Fibroblast of skin of right biceps (primary cell): ENCODE results near the gene PRR5.
"Not testable (repeated sequence)": the region's sequence is repeated elsewhere in the genome, so short reads cannot be mapped to it uniquely, and the experiment has no call there.

ENCODE experiments used
- DNase-seq: peaks from one replicate; pipeline ENCODE4 v3.0.0-alpha.2; 2013

PRR5 gene

DNA sequence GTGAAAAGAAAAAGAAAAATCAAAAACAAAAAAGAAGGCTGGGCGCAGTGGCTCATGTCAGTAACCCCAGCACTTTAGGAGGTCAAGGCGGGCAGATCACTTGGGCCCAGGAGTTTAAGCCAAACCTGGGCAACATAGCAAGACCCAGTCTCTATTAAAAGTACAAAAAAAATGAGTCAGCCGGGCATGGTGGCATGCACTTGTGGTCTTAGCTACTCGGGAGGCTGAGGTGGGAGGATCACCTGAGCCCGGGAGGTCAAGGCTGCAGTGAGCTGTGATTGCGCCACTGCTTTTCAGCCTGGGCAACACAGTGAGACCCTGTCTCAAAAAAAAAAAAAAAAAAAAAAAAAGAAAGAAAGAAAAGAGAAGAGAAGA, 26.0 kb upstream of the PRR5 start:
- not testable (repeated sequence) for DNase-seq

DNA sequence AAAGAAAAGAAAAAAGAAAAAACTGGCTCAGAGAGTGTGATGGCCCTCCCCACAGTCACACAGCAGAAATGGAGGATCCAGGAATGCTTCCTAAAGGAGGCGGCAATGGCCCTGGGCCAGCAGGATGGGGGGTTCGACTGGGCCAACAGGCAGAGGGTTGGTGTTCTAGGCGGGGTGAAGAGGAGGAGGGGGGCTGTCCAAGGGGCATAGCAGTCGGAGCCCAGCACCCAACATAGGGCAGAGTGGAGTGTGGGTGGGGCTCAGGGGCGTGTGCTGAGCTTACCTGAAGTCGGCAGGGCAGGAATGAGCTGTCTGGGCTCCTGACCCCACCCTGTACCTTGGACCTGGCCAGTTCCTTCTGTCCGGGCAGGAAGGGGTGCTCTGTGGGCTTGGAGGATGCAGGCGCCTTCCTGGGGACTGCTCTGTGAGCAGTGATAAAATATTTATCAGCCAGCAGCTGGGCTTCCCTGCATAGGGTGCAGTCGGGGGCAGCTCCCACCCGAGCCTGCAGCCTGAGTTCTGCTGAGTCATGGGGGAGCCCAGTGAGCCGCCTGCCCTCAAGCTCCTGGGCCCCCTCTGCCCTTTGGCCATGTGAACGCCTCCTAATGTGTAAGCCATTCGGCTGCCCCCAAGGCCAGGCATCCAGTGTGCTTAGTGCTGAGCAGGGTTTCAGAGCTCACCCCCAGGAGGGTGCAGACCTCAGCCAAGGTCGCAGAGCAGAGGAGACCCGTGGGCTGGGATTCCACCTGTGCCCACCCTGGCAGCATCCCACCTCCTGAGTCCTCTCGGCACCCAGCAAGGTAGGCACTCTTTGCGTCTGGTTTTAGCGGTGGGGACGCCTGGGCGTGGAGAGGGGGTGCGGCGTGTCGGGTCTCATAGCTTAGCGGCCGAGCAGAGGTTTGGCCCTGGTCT, 25.3 kb upstream of the PRR5 start:
- no peak for DNase-seq

DNA sequence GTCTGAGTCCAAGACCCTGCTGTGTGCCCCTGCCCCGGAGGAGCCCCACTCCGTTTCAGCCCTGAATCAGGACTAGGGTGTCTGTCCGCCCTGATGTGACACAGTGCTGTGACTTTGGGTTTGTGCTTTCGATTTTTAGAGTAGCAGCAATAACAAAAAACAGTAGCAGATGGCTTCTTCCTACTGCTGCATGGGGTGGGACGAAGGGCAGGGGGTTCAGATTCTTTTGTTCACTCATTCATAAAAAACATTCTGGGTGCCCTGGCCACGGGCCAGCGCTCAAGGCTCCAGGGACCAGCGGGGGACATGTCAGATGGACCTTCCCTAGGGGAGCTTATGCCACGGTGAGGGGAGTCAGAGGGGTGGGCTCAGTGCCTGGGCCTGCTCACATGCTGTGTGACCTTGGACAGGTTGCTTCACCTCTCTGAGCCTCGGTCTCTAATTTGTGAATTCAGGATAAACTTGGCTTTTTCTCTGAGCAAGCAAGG, 24.6 kb upstream of the PRR5 start:
- no peak for DNase-seq

DNA sequence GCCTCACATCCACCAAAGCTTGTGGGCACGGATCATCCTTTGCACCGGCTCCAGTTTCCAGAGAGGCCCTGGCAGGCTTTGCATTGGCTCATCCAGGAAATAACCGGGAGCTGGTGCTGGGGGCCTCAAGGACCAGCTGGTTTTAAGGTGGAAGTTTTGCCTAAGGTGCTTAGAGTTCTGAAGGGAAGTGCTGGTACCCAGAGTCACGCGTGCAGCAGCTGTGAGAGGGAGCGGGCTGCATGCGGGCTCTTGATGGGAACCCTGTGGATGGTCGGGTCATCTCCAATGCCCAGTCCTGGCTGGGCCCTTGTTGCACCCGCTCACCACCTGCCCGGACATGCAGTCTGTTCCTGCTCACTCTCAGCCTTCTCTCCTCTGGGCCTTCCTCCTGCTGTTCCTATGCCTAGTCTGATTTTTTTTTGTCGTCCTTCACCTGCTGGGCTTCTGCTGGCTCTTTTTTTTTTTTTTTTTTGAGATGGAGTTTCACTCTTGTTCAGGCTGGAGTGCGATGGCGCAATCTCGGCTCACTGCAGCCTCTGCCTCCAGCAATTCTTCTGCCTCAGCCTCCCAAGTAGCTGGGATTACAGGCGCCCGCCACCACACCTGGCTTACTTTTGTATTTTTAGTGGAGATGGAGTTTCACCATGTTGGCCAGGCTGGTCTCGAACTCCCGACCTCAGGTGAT, 24.0 kb upstream of the PRR5 start:
- no peak for DNase-seq

DNA sequence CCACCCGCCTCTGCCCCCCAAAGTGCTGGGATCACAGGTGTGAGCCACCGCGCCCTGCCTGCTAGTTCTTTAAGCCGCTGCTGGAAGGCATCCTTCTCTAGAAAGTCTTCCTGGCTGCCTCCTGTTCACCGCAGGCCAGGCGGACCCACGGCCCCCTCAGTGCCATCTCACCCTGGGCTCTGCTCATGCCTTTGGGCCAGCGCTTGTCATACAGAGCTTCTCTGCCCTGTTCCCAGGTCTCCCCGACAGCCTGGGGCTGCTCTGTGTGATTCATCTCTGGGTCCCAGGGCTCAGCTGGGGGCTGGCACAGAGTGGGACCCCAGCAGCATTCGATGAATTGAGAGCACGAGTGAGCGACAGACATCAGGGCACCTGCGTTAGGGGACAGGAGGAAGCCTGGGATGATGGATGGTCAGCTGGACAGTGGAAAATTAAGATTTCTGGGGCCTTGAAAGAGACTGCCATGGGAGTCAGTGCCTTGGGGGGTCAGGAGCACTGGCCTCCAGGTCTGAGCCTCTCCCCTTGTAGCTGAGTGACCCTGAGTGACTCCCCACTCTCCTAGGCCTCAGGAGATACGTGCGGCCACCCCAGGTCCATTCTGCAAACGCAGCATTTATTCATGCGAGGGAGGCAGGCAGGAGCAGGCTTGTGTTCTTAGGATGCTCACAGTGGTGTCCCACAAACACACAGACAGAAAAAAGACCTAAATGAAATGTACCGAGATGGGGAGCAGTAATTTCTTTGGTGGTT, 23.3 kb upstream of the PRR5 start:
- DNase-seq: no peak

DNA sequence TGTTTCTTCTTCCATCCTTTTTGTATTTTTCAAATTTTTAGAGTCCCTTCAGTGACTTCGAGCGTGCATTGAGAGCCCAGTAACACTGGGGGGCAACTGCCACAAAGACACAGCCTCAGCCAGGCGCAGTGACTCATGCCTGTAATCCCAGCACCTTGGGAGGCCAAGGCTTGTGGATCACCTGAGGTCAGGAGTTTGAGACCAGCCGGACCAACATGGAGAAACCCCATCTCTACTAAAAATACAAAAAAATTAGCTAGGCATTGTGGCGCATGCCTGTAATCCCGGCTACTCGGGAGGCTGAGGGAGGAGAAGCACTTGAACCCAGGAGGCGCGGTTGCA, 22.7 kb upstream of the PRR5 start:
- not testable (repeated sequence) for DNase-seq

DNA sequence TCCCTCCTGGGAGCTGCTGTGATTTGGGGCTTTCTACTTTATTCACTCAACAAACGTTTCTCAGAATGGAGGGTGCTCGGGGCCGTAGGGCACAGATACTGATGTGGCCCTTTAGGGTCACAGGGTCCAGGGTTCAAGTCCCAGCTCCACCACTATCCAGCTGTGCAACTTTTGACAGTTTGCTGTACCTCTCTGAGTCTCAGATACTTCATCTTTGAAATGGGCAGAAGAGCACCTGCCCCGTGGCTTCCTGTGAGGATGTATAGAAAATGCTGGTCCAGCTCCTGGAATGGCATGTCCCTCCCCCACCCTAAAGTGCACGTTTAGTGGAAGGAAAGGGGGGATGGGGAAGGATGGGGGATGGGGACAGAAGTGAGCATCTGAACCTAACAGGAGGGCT, 21.9 kb upstream of the PRR5 start:
- DNase-seq: no peak

DNA sequence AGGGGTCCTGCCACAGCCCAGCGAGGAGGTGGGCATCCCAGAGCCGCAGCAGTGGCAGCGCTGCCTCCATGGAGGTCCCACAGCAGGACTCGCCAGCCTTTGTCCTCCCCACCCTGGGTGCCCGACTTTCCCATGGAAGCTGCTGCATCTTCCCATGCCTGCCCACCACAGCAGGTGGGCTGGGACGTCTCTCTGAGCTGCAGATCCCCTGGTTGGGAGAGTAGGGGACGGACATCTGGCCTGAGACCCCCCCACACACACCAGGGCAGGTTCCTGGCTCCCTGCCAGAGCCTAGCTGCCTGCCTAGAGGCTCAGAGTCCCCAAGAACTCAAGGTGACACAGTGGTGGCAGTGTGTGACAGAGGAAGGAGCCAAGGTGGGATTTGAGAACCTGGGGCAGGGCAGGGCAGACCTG, 21.5 kb upstream of the PRR5 start:
- no peak for DNase-seq

DNA sequence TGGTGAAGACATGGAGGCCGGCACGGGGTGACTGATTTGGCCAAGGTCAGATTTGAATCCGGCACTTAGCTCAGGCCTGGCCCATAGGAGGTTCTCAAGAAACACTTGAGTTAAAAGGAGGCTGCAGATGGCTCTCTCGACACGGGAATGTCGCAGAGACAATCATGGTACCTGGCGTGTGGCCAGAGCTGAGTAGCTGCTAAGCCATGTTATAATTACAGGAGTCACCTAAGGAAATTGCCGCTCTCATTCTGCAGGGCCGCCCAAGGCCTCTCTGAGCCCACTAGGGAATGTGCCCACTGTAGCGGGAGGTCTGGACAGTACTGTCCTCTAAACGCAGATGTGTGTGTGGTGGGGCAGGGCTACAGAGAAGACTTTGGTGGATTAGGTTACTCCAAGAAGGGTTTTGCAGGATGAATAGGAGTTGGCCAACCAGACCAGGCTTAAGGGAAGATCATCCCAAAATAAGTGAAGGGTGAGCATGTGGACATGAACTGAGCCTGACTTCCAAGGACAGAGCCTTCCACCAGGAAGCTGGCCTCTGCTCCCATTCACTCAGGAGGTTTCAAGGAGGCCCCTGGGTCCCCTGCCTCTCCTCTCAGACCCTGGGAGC, 19.3 kb upstream of the PRR5 start:
- DNase-seq: no peak

DNA sequence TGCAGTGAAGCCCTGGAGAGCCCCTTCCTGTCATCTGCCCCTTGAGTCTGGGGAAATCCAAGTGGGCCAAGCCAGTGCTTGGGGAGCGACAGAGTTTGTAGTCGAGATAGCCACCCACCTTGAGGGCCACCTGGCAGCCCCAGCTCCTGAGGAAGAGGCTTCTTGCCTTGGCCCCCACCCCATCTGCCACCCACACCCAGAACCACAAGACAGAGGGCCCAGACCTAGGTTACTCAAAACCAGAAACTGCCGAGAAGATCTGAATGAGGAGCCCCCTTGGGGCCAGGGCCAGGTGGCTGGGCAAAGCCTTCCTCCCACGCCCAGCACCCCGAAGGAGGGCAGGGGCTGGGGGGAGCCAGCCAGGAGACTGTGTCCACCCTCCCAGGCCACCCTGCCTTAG, 18.8 kb upstream of the PRR5 start:
- no peak for DNase-seq

DNA sequence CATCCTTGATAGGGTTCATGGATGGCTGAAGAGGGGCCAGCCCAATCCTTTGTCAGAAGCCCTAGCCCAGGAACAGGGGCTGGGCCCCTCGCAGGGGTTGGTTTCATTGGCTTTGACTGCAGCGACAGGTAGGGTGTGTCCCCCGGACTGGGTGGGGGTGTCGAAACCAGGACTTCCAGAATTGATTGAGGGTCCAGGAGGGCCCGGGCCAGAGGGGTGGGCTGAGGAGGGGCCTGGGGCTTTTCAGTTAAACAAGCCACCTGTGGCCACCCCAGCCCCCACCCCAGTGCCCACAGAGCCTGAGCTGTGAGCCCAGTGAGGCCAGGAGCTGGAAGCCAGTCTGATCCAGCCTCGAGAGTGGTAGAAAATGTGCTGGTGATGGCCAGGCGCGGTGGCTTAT, 18.1 kb upstream of the PRR5 start:
- no peak for DNase-seq

DNA sequence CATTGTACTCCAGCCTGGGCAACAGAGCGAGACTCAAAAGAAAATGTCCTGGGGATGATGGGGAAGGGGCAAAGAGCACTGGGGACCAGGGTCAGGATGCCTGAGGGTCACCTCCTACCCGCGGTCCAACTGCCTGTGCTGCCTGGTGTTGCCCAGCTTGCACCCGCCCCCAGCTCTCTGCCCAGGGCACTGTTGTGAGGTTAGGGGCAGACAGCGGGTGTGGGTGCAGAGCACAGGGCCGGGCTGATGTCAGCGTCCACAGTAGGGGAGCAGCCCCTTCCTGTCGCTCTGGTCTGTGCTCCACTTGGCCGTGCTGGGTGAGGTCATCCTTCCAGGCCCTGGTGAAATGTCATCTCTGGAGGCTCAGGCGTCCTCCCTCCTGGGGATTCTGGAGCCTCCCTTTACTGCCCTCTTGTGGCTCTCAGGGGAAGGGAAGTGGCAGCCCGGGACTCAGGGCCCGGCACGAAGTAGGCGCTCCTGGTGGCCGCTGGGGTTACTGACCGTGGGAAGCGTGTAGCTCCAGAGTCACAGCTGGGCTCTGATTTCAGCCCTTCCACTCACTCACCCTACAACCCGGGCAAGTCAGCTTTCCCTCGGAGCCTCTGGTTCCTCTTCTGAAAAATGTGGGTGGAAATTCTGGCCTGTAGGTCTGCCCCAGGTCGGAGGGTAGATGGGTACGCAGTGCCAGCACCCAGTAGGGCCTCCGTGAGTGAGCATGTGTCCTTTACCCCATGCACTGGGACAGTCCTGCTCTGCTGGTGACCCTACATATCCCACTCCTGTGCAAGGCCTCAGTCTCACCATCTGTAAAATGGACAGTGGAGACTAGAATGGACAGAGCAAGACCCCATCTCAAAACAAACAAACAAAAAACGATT, 17.3 kb upstream of the PRR5 start:
- DNase-seq: peak; percentile 90

DNA sequence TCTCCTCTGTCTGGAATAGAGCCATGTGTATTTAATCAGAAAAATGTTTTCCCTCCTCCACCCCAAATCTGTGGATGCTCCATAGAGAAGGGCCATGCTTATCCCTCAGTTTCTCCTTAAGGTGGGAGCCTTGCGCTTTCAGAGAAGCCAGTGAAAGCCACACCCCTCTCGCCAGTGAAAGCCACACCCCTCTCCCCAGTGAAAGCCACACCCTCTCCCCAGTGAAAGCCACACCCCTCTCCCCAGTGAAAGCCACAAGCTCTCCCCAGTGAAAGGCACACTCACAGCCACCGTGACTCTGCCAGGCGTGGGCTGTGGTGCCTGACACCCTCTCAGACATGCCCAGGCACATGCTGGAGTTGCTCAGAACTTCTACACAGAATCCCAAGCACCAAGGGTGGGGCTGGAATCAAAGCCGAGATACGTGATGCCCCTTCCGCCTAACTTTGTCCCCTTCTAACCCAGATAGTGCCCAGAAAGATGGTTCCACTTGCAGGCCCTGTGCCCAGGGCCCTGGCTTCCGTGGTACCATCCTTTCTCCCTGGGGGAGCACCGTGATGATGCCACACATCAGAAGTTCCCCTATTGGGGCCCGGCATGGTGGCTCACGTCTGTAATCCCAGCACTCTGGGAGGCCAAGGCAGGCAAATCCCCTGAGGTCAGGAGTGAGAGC, 16.5 kb upstream of the PRR5 start:
- peak; percentile 61 for DNase-seq

DNA sequence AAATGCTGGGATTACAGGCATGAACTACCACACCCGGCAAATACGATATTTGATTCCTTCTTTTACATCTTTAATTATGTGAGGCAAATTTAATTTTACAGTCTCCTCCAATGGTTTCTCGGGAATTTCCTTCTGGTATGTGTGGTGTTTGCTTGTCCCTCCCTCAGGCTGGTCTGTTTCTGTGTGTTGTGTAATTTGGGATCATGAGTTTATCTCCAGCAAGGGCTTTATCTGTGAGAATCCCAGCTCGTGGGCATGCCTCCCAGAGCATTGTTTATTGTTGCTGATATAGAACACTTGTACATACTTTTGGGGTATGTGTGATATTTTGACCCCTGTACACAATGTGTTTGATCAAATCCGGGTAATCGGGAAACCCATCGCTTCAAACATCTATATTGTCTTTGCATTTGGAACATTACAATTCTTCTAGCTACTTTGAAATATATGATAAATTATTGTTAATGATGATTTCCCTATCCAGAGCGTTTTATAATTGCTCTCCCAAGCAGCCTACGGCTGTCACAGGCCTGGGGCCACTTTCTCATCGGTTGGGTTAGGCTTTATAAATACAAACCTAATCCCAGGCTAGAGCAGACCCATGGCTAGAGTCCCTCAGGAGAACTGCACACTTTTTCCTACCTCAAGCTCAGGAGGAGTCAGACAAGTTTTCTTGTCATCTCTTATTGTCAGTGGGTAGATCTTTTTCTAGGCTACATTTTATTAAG, 15.0 kb upstream of the PRR5 start:
- no peak for DNase-seq

DNA sequence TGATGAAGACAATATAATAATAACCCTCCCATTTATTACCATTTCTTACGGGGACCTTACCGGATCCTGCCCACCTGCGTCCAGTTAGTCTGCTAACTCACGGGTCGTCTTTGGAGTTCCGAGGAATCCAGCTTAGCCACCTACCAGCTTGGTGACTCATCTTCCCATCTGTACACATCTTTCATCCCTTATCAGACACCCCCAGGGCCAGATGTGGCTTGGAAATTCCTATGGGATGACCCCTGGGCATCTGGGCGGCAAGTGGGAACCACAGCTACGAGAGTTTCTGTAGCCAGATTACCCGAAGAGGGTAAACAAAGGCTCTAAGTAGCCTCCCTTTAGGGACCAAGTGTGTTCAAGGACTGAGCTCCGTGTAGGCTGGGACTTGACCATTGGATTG, 12.8 kb upstream of the PRR5 start:
- DNase-seq: no peak

DNA sequence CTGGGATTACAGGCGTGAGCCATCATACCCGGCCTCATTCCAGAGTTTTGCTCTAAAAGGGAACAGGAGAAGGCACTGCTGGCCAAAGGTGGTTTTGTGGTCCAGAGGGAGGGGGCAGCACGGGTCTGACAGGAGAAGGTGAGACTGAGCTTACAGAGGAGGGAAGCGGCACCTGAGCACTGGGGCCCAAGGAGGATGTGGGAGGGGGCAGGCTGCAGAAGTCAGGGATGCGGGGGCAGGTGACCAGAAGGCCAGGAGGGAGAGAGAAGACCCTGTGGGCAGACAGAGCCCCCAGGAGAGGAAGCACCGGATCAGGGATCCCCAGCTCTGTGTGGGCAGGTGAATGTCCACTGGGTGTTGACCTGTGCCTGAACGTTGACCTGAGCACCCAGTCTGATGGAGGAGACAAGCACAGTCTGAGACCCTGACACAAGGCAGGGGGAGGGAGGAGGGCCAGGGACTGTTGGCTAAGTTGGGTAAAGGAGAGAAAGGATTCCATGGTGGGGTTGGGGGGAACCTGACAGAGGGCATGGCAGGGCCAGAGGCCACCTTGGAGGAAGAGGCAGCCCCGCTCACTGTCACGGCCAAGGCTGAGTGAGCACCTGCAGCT, 12.0 kb upstream of the PRR5 start:
- no peak for DNase-seq

DNA sequence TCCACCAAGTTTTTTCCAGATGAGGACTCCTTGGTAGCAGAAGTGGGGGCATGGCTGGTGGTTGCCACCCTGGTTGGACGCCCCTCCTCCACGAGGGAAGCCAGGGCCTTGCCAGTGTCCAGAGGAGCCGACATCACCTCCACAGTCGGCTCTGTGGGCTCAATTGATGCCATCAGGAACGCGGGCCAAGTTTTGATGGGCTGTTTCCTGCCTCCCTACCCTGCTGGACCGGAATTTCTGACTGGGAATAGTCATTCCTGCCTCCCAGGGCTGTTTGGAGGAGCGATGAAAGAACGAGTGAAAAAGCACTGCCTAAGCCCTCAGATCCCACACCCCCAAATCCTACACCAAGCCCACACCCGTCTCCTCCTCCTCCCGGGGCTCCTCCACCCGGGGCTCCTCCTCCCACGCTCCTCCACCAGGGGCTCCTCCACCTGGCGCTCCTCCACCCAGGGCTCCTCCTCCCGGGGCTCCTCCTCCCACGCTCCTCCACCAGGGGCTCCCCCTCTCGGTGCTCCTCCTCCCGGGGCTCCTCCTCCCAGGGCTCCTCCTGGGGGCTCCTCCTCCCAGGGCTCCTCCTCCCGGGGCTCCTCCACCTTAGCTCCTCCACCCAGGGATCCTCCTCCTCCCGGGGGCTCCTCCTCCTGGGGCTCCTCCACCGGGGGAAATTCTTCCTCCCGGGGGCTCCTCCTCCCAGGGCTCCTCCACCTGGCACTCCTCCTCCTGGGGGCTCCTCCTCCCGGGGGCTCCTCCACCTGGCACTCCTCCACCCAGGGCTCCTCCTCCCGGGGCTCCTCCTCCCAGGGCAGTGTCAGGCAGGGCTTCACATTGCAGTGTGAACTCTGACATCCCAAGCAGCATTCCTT, 10.0 kb upstream of the PRR5 start:
- no peak for DNase-seq

DNA sequence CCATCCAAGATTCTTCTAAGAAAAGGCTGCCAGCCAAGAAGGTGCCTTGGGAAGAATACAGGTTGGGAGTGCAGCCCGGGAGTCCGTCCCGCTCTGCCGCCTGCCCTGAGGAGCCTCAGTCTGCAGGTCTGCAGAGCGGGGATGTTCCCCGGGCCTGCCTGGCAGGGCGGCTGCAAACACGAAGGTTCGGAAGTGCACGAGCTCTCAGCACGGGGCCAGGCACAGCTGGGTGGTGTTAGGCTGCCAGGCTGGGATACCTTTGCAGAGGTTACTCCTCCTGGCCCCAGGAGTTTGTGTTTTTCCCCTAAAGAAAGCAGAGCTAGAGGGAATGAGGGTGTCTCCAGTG, 9.4 kb upstream of the PRR5 start:
- DNase-seq: no peak

DNA sequence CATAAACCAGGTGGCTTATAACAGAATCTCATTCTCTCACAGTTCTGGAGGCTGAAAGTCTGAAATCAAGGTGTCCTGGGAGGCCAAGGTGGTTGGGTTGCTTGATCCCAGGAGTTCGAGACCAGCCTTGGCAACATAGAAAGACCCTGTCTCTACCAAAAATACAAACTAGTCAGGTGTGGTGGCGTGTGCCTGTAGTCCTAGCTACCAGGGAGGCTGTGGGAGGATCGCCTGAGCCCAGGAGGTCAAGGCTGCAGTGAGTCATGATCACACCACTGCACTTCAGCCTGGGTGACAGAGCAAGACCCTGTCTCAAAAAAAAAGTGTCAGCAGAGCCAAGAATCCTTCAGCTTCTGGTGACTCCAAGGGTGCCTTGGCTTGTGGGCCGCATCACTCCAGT, 8.9 kb upstream of the PRR5 start:
- DNase-seq: no peak

DNA sequence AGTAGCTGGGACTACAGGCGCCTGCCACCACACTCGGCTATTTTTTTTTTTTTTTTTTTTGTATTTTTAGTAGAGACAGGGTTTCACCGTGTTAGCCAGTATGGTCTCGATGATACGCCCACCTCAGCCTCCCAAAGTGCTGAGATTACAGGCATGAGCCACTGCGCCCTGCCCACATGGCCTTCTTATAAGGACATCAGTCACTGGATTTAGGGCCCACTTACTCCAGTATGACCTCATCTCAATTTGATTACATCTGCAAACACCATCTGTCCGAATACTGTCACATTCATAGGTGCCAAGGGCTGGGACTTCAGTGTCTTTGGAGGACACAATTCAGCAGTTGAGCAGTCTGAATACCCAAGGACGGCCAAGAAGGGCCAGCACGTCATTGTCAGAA, 8.2 kb upstream of the PRR5 start:
- no peak for DNase-seq
